Tibial nerve (tissue), 4 donors: Measurements from ENCODE around the gene EMILIN1. TPM values are rescaled to one million over a fixed set of nuclear protein-coding genes. Genes with fewer than 3 reads are reported as not detected.

ENCODE experiments used
- DNase-seq, 2 donors: peaks; one replicate each; pipeline ENCODE4 v3.0.0-alpha.2; 2019; ENCODE audit warnings: low spot score in 2 of 2
- H3K27ac ChIP-seq, 4 donors: fragments of 200-600 bp; sonication (generic) in 3 of 4; one replicate each; pipeline ENCODE4 v1.5.1; 2017 to 2019; ENCODE audit warnings: mild to moderate bottlenecking in 1 of 4
- H3K27me3 ChIP-seq, 2 donors: fragments of 200-600 bp; sonication (generic) in 1 of 2; one replicate each; pipeline versions ENCODE4 v1.5.1 to v1.6.0; 2017 to 2019
- H3K36me3 ChIP-seq, 3 donors: fragments of 200-600 bp; sonication (generic); one replicate each; pipeline ENCODE4 v1.5.1; 2018 to 2019
- H3K4me1 ChIP-seq, 4 donors: fragments of 200-600 bp; sonication (generic) in 3 of 4; one replicate each; pipeline ENCODE4 v1.5.1; 2017 to 2019
- H3K4me3 ChIP-seq, 4 donors: fragments of 200-600 bp; sonication (generic) in 3 of 4; one replicate each; pipeline ENCODE4 v1.5.1; 2017 to 2019; ENCODE audit warnings: mild to moderate bottlenecking in 1 of 4, moderate library complexity in 1 of 4
- H3K9me3 ChIP-seq, 4 donors: fragments of 200-600 bp; sonication (generic) in 3 of 4; one replicate each; pipeline ENCODE4 v1.5.1; 2017 to 2019
- CTCF ChIP-seq, 5 experiments: fragments of 200-600 bp in 3 of 5; fragments of 450-650 bp in 2 of 5; sonication (generic) in 3 of 5; IDR thresholded peaks; one replicate each; pipeline ENCODE4 v1.5.1; 2016 to 2019; ENCODE audit warnings: antibody characterized with exemption in 5 of 5, mild to moderate bottlenecking in 3 of 5, moderate library complexity in 2 of 5
- EP300 ChIP-seq, 2 donors: sonication (generic); formaldehyde crosslinking; IDR thresholded peaks; one replicate each; pipeline ENCODE4 v1.6.1; 2017; ENCODE audit warnings: antibody characterized with exemption in 2 of 2, mild to moderate bottlenecking in 1 of 2
- POLR2A ChIP-seq, 2 donors: fragments of 450-650 bp; IDR thresholded peaks; one replicate each; pipeline ENCODE4 v1.6.1; 2017; ENCODE audit warnings: antibody characterized with exemption in 2 of 2, mild to moderate bottlenecking in 2 of 2, moderate library complexity in 2 of 2
- WGBS, 2 donors: methylation state at CpG; one replicate each; pipeline ENCODE4 v1.1.5; 2018; 5-methylcytosine and 5-hydroxymethylcytosine counted together
- total RNA-seq, 4 donors: library from RNA; depleted of rRNA; stranded (reverse); fragments of >200 nt; gene quantifications; one replicate each; pipeline ENCODE4 v1.1.0, GENCODE V29; 2016

The EMILIN1 gene
- total RNA-seq: 10 to 100 TPM; 56.6 to 95.1 (median 70.1) TPM

- peaks cover 0 to 12% (median 0%) of the 10 kb centered on the region in 3 donors for H3K36me3 ChIP-seq
- WGBS, 2 donors: 14 to 16% methylated on average over 33 to 39 of the region's 41 CpGs
- H3K27ac ChIP-seq: peak within 1 kb of the TSS; percentile 70 to 94 (median 90)
- TF ChIP-seq EP300 (IDR thresholded peaks at IDR 0.05) (peak in 1 of 2 donors; percentile 75), POLR2A (IDR thresholded peaks at IDR 0.05) (no peak), CTCF (IDR thresholded peaks at IDR 0.05) (no peak)
- H3K9me3 ChIP-seq: no peaks in the 10 kb centered on the region
- DNase-seq: peak; percentile 82 to 85
- H3K4me1 ChIP-seq: peaks cover 0 to 70% (median 39%) of the 10 kb centered on the region in 4 donors
- peak within 1 kb of the TSS; percentile 38 to 59 (median 40) for H3K4me3 ChIP-seq
- H3K27me3 ChIP-seq: no peaks in the 10 kb centered on the region
These were observed at the start of gene EMILIN1 for GRCh38 chr2:27078267-27079194. Gene EMILIN1, plus strand, starts transcription at chr2:27078615. Its CDS starts 451 bp downstream, at chr2:27079066.

DNA sequence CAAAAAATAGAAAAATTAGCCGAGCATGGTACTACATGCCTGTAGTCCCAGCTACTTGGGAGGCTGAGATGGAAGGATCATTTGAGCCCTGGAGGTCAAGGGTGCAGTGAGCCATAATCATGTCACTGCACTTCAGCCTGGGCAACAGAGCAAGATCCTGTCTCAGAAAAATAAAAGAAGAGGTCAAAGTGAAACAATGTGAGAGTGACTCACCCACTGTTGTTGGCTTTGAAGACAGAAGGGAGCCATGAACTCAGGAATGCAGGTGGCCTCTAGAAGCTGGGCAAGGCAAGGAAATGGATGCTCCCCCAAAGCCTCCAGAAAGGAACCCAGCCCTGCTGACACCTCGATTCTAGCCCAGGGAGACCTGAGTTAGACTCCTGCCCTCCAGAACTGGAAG is 49.4 kb upstream of the EMILIN1 start:
- Histone ChIP-seq H3K4me3 (no peak overlapping the region), H3K36me3 (peaks cover 0 to 55% (median 0%) of the 10 kb centered on the region in 3 donors), H3K4me1 (peaks cover 0 to 27% (median 6%) of the 10 kb centered on the region in 4 donors), H3K27me3 (no peaks in the 10 kb centered on the region), H3K9me3 (no peaks in the 10 kb centered on the region), H3K27ac (no peak overlapping the region)
- no peak for DNase-seq
- TF ChIP-seq CTCF (IDR thresholded peaks at IDR 0.05) (no peak), EP300 (IDR thresholded peaks at IDR 0.05) (no peak), POLR2A (IDR thresholded peaks at IDR 0.05) (no peak)
- 76 to 89% methylated on average over 2 of the region's 2 CpGs for WGBS, 2 donors

DNA sequence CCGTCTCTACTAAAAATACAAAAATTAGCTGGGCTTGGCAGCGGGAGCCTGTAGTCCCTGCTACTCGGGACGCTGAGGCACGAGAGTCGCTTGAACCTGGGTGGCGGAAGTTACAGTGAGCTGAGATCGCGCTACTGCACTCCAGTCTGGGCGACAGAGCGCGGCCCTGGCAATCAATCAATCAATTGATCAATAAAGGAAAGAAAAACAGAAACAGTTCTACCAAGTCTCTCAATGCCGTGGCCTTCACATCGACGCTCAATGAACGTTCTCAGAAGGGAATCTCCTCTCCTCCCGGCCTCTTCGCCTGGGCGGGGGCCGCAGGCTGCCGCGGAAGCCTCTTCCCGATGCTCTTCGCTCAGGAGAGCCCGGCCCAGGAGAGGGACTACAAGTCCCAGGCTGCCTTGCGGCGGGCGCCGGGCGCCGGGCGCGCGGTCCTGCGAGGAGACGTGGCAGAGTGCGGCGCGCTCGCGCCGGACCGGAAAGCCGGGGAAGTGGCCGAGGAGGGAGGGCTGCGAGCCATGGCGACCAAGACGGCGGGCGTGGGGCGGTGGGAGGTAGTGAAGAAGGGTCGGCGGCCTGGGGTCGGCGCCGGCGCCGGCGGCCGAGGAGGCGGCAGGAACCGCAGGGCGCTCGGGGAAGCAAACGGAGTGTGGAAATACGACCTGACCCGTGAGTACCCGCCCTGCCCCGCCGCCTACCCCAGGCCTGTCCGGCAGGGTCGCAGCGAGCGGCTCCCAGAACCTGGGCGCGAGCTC is 45.7 kb upstream of the EMILIN1 start, which contains the start of gene TMEM214:
TMEM214 (plus strand) TSS at position 471 of the 758 bp plus-strand sequence; CDS start at position 522, 51 bp downstream.
- Histone ChIP-seq H3K4me1 (peaks cover 0 to 44% (median 11%) of the 10 kb centered on the region in 4 donors), H3K27ac (peak within 1 kb of the TSS; percentile 74 to 92 (median 88)), H3K27me3 (no peaks in the 10 kb centered on the region), H3K4me3 (peak within 1 kb of the TSS; percentile 87 to 95 (median 92)), H3K9me3 (no peaks in the 10 kb centered on the region), H3K36me3 (peaks cover 0 to 50% (median 28%) of the 10 kb centered on the region in 3 donors)
- 1% methylated on average over 33 to 45 of the region's 76 CpGs for WGBS, 2 donors
- peak; percentile 76 to 78 for DNase-seq
- peak in 1 of 5 experiments; percentile 29 for TF ChIP-seq CTCF (IDR thresholded peaks at IDR 0.05)
- peak; percentile 30 to 61 for TF ChIP-seq POLR2A (IDR thresholded peaks at IDR 0.05)
- peak; percentile 26 to 69 for TF ChIP-seq EP300 (IDR thresholded peaks at IDR 0.05)

DNA sequence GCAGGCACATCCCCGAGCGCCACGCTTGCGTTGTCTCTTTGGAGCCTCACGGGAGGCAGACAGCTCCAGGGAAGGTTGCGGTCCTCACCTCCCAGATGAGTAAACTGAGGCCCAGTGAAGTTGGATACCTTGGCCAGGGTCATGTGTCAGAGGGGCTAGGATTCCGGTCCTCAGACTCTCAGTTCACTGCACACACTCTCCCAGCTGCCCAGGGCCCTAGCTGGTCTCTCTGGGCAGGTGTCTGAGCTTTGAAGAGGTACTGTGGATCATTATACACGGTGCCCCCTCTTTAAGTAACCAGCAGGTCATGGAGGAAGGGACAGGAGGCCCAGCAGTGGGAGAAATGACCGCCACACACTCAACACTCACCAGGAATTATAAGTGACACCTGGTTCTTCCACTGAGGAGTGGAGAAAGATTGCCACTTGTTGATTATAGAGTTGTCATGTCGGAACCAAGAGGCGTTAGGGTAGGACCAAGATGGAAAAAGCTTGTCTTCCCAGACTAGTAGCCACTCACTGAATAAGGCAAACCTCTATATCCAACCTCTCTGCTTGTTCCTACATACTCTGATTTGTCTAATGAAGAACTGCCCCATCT is 45.1 kb upstream of the EMILIN1 start:
- WGBS, 2 donors: 11 to 24% methylated on average over 4 to 11 of the region's 11 CpGs
- Histone ChIP-seq H3K4me3 (peak overlapping the region; percentile 87 to 95 (median 92)), H3K36me3 (peaks cover 0 to 50% (median 35%) of the 10 kb centered on the region in 3 donors), H3K27ac (peak overlapping the region; percentile 74 to 92 (median 88)), H3K9me3 (no peaks in the 10 kb centered on the region), H3K4me1 (peaks cover 0 to 44% (median 11%) of the 10 kb centered on the region in 4 donors), H3K27me3 (no peaks in the 10 kb centered on the region)
- DNase-seq: no peak
- TF ChIP-seq POLR2A (IDR thresholded peaks at IDR 0.05): no peak
- TF ChIP-seq EP300 (IDR thresholded peaks at IDR 0.05): no peak
- TF ChIP-seq CTCF (IDR thresholded peaks at IDR 0.05): no peak
